ENCODE data around the gene MED8. TPM values are rescaled to one million over a fixed set of nuclear protein-coding genes. Genes with fewer than 3 reads are reported as not detected.
A peak's percentile ranks its signal among the peaks of the same experiment; 100 is the strongest.
"Not testable (repeated sequence)": the region's sequence is repeated elsewhere in the genome, so short reads cannot be mapped to it uniquely, and the experiment has no call there.

MED8 gene
- total and polyA plus RNA-seq, 12 donors: 17.3 to 79.1 (median 32.3) TPM

DNA sequence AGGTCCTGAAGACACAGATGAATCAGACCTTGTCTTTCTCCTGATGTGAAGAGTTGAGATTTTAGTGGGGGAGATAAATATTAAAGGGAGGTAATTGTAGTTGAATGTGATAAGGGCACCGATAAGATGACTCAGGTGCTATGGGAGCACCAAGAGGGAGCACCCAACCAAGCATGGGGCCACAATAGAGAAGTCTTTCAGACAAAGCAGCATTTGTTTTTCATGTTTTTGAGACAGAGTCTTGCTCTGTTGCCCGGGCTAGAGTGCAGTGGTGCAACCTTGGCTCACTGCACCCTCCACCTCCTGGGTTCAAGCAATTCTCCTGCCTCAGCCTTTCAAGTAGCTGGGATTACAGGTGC is 16.3 kb upstream of the MED8 start:
- intact Hi-C loops (cut with DNase I): no loop called here
- TF ChIP-seq, protein P1, sequence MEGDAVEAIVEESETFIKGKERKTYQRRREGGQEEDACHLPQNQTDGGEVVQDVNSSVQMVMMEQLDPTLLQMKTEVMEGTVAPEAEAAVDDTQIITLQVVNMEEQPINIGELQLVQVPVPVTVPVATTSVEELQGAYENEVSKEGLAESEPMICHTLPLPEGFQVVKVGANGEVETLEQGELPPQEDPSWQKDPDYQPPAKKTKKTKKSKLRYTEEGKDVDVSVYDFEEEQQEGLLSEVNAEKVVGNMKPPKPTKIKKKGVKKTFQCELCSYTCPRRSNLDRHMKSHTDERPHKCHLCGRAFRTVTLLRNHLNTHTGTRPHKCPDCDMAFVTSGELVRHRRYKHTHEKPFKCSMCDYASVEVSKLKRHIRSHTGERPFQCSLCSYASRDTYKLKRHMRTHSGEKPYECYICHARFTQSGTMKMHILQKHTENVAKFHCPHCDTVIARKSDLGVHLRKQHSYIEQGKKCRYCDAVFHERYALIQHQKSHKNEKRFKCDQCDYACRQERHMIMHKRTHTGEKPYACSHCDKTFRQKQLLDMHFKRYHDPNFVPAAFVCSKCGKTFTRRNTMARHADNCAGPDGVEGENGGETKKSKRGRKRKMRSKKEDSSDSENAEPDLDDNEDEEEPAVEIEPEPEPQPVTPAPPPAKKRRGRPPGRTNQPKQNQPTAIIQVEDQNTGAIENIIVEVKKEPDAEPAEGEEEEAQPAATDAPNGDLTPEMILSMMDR (IDR thresholded peaks at IDR 0.05): no peak
- no peak for TF ChIP-seq POLR2A (IDR thresholded peaks at IDR 0.05)
- no peaks in the 10 kb centered on the region for H3K27me3 ChIP-seq
- H3K36me3 ChIP-seq (replicated peaks in 1 of 2): peaks cover 0 to 50% of the 10 kb centered on the region in 2 donors
- 88 to 93% (median 90%) methylated on average over 2 of the region's 2 CpGs for WGBS, 4 donors
- peaks cover 10 to 27% of the 10 kb centered on the region in 2 donors for H3K4me1 ChIP-seq (replicated peaks in 1 of 2)
- H3K9me3 ChIP-seq (replicated peaks in 1 of 3): no peaks in the 10 kb centered on the region
- H3K4me3 ChIP-seq: no peak overlapping the region
- DNase-seq: no peak
- H3K27ac ChIP-seq: peak overlapping the region in 1 of 5 donors; percentile 21

DNA sequence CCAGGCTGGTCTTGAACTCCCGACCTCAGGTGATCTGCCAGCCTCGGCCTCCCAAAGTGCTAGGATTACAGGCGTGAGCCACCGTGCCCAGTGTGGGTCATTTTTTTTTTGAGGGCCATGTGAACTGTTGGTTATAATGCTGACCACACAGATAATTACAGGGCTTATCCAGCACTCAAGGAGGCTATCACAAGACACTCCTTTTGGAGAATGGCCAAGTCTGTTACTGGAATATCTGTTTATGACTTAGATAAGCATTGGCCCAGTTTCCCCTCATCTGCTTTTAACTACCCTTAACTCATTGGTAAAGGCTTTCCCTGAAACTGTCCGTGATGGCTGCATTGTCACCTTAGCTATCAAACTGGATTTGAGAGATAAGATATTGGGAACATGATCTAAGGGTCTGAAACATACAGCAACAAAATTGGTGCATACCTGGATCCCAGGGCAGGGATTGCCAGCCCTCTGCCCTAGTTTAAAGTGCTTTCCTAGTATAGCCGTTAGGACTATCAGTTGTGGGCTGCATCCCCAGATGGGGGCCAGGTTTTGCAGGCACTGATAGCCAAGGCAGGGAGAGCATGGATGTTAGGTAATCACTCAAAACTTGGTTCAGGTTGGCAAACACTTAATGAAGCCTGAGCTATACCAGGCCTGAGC is 15.7 kb upstream of the MED8 start:
- DNase-seq: peak in 2 of 7 donors; percentile 28 to 37
- Histone ChIP-seq H3K27me3 (no peaks in the 10 kb centered on the region), H3K27ac (peak overlapping the region in 1 of 5 donors; percentile 21), H3K36me3 (replicated peaks in 1 of 2) (peaks cover 0 to 50% of the 10 kb centered on the region in 2 donors), H3K4me1 (replicated peaks in 1 of 2) (peaks cover 14 to 32% of the 10 kb centered on the region in 2 donors), H3K4me3 (no peak overlapping the region), H3K9me3 (replicated peaks in 1 of 3) (no peaks in the 10 kb centered on the region)
- intact Hi-C loops (cut with DNase I): no loop called here
- 75 to 83% (median 78%) methylated on average over 6 of the region's 6 CpGs for WGBS, 4 donors
- TF ChIP-seq, protein P1 (IDR thresholded peaks at IDR 0.05): no peak
- no peak for TF ChIP-seq POLR2A (IDR thresholded peaks at IDR 0.05)

DNA sequence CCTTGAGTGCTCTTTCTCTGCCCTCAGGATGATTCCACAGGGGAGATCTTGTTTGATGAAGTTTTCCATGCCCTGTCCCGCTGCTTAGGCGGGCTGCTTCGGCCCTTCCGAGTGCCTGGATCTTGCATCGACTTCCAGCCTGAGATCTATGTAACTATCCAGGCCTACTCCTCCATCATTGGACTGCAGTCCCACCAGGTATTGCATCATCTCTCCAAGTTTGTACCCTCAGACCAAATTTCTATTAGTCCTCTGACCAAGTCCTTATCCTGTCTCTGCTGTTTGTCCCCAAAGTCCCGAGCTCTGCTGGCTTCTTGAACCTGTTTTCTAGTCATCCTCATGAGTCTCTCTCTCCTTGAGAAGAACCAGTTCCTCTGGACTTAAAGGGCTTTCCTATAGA is 14.8 kb upstream of the MED8 start:
- no peak overlapping the region for H3K27ac ChIP-seq
- 98 to 99% (median 99%) methylated on average over 6 of the region's 6 CpGs for WGBS, 4 donors
- intact Hi-C loops (cut with DNase I): no loop called here
- no peak for DNase-seq
- TF ChIP-seq, protein P1 (IDR thresholded peaks at IDR 0.05): no peak
- TF ChIP-seq POLR2A (IDR thresholded peaks at IDR 0.05): no peak
- peaks cover 15 to 35% of the 10 kb centered on the region in 2 donors for H3K4me1 ChIP-seq (replicated peaks in 1 of 2)
- peaks cover 0 to 50% of the 10 kb centered on the region in 2 donors for H3K36me3 ChIP-seq (replicated peaks in 1 of 2)
- no peak overlapping the region for H3K4me3 ChIP-seq
- H3K9me3 ChIP-seq (replicated peaks in 1 of 3): no peaks in the 10 kb centered on the region
- H3K27me3 ChIP-seq: no peaks in the 10 kb centered on the region

DNA sequence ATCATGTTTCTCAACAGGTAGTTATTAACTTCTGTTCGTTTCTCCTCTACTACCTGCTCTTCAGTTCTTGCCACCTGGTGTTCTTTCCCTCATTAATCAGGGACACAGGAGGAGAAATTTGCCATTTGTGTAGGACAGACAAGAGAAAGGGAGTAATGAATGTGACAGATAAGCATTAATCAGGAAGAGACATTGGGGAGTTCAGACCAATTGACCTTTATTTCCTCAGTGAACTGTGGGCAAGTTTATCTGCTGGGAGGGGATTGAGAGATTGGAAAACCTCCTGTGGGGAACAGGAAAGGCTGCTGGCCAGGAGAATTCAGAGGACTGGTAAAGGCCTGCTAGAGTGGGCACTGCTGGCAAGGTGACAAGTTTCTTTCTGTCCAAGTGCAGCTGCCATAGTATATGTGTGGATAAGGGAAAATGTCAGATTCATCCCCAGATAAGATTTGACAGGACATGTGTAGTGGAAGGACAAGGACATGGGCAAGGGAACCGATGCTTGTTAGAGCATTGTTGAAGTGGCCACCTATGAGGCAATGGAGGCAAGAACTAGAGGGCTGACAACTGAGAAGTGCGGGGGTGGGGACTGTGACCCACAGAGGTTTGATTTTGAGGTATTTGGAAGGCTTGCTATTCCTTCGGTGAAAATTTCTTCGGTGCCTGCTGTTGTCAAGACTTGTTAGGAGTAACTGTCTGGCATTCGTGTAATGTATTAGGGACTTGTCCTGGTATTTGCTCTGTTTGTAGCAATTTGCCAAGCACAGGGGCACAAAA is 12.7 kb upstream of the MED8 start:
- peaks cover 15 to 35% of the 10 kb centered on the region in 2 donors for H3K4me1 ChIP-seq (replicated peaks in 1 of 2)
- WGBS, 4 donors: 74 to 80% (median 77%) methylated on average over 6 of the region's 6 CpGs
- peak overlapping the region in 1 of 5 donors; percentile 20 for H3K27ac ChIP-seq
- H3K9me3 ChIP-seq (replicated peaks in 1 of 3): no peaks in the 10 kb centered on the region
- H3K27me3 ChIP-seq: no peaks in the 10 kb centered on the region
- no peak overlapping the region for H3K4me3 ChIP-seq
- DNase-seq: peak in 2 of 7 donors; percentile 23 to 31
- H3K36me3 ChIP-seq (replicated peaks in 1 of 2): peaks cover 0 to 40% of the 10 kb centered on the region in 2 donors
- intact Hi-C loops (cut with DNase I): no loop called here
- TF ChIP-seq POLR2A (IDR thresholded peaks at IDR 0.05): no peak
- TF ChIP-seq, protein P1 (IDR thresholded peaks at IDR 0.05): no peak

DNA sequence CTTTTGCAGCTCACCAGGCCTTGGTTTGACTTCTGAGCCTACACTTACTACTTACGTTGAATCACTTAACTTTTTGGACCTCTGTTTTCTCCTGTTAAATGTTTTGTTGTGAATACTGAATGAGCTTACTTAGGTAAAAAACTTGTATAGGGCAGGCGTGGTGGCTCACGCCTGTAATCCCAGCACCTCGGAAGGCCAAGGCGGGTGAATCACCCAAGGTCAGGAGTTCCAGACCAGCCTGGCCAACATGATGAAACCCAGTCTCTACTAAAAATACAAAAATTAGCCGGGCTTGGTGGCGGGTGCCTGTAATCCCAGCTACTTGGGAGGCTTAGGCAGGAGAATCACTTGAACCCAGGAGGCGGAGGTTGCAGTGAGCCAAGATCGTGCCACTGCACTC is 10.8 kb upstream of the MED8 start:
- H3K36me3 ChIP-seq (replicated peaks in 1 of 2): peaks cover 0 to 36% of the 10 kb centered on the region in 2 donors
- peaks cover 12 to 33% of the 10 kb centered on the region in 2 donors for H3K4me1 ChIP-seq (replicated peaks in 1 of 2)
- peak in 5 of 7 donors; percentile 50 to 69 (median 60) for DNase-seq
- H3K9me3 ChIP-seq (replicated peaks in 1 of 3); H3K4me3 ChIP-seq; H3K27me3 ChIP-seq; H3K27ac ChIP-seq; intact Hi-C loops (cut with DNase I): not testable (repeated sequence)
- 63 to 70% (median 67%) methylated on average over 9 of the region's 9 CpGs for WGBS, 4 donors
